HG03378 (cell line): Measurements from ENCODE around the gene DHRS7B.
"Not testable (repeated sequence)": the region's sequence is repeated elsewhere in the genome, so short reads cannot be mapped to it uniquely, and the experiment has no call there.

Experiments
- ATAC-seq: cut with Tn5 transposase; IDR thresholded peaks from one replicate; pipeline ENCODE4 v1.9.1; 2021; ENCODE audit warnings: mild to moderate bottlenecking, moderate library complexity; ENCODE audit not compliant: unreplicated experiment

DHRS7B gene

DNA sequence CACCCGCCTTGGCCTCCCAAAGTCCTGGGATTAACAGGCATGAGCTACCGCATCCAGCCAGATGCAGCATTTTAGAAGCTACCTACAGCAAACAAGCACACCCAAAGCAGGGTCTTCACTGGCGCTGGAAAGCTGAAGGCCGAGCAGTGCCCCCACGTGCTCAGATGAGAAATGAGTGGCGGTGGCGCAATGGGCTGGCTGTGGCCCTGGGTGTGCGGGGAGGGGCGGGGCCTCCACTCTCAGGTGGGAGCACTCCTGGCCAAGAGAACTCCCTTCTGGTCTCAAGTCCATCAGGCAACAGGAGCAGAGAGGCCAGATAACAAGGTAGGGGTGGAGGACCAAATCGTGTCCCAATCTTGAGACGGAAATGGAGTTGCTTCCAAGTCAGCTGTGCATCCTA lies 75.1 kb downstream of the DHRS7B start:
- no peak for ATAC-seq

DNA sequence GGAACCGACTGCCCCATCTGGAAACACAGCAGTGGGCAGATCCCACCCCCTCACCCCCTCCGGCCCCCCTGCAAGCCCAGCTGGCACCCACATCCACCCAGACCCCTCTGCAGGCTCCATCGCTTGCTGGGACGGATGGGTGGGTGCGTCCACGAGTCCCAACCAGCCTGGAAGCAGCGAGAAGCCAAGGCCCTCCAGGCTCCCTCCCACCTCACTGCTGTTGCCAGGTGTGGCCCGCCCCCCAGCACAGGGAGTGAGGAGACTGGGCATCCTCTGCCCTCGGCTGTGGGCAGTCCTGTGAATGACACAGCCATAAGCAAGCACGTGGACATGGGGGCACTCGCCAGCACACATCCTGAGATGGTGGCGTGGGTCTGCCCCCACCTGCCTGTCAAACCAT lies 75.7 kb downstream of the DHRS7B start:
- ATAC-seq = no peak

DNA sequence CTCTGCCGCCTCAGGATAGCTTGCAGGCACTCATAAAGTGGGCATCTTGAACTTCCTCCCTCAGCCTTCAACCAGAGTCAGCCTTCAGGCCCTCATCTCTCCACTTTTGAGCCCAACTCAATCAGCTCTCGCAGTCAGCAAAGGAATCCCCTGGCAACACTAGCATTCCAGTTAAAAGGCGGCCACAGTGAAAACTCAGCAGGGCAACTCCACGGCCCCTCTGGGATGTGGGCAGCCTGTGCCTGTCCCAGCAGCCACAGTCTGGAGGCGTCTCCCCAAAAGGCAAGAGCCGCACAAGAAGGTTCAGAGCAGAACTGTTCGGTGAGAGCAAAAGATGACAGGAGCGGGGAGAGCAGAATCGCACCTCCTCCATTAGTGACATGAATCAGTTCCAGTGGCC lies 78.2 kb downstream of the DHRS7B start:
- no peak for ATAC-seq

DNA sequence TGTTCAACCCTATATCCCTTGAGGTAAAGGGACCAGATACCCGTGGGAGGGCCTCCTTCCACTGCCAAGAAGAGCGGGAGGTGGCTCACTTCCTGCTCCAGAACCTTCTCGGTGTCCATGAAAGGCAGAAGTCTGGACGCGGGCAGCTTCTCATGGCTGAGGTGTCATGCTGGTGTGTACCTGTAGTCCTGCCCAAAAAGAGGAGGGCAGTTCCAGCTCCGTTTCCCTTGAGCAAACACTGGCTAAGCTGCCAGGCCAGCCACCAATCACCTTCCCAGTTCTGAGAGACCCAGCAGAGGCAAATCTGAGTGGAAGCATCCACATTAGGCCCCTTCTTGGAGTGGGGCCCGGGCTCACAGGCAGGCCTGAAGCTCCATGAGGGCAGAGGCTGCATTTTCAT lies 81.6 kb downstream of the DHRS7B start:
- ATAC-seq = no peak

DNA sequence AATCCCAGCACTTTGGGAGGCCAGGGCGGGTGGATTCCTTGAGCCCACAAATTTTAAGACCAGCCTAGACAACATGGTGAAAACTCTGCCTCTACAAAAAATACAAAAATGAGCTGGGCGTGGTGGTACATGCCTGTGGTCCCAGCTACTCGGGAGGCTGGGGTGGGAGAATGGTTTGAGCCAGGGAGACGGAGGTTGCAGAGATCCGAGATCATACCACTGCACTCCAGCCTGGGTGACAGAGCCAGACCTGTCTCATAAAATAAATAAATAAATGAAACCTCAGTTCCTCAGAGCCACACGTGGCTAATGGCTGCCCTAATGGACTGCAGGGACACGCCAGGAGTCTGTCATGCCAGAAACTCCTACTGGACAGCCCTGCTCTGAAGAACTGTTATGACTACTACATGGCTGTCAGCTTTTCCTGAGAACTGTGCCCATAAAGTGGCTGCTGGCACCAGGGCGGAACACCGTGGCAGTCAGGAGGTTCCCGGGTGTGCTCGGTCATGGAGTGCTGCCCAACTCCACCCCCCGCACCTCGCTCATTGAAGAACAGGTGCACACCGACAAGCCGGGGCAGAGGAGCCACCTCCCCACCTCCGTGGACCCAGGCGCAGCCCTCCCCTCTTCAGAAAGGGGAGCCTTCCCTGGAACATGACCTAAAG lies 82.9 kb downstream of the DHRS7B start:
- no peak for ATAC-seq

DNA sequence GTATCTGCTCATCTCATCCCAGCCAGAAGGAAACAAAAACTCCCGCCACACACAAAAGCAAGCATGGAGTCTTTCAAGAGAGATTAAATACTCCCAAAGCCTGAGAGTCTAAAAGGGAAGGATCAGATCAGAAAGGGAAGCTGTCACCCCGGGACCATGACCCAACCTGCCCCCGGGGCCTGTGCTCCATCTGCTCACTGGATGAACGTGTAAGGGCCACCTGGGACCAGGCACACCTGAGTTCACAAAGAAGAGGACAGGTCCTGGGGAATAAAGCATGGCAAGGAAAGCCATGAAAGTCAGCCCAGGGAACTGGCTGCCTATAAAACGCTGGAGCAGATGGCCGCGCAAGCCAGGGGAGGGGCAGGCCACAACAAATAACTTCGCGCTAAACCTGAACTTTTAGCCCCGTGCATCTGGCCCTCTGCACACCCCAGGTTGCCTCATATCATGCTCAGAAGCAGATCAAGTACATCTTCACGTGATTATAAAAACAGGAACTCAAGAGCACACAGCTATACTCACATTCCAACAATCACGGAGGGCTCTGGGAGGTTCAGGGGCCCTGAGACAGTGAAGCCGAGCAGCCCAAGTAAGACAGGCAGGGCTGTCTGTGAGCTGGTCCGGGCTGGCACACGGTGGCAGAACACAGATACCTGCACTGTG lies 83.8 kb downstream of the DHRS7B start:
- no peak for ATAC-seq

DNA sequence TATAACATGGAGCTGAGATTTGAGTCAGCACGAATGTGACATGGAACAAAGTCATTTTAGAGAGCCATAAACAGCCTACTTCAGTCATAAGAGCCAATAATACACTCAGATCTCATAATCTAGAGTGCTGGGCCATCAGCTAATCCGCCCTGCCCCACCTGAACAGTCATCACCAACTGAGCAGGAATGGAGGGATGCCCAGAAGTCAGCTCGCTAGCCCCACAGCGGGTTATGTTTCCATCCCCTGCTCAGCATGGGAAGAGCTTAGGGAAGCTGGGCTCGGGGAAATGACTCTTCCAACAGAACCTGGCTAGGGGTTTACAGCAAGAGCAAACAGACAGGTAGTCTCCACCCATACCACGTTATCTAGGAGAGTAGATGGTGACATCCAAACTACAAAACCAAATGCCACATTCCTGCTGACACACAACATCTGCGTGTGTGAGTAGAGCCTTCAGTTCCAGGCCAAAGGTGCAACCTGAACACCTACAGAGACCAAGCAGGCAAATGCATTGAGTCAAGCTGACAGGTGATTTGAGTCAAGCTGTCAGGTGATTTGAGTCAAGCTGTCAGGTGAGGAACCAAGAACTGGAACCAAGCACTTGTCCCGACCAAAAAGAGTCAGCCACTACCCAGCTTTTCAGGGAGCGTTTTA lies 85.2 kb downstream of the DHRS7B start:
- ATAC-seq = no peak

DNA sequence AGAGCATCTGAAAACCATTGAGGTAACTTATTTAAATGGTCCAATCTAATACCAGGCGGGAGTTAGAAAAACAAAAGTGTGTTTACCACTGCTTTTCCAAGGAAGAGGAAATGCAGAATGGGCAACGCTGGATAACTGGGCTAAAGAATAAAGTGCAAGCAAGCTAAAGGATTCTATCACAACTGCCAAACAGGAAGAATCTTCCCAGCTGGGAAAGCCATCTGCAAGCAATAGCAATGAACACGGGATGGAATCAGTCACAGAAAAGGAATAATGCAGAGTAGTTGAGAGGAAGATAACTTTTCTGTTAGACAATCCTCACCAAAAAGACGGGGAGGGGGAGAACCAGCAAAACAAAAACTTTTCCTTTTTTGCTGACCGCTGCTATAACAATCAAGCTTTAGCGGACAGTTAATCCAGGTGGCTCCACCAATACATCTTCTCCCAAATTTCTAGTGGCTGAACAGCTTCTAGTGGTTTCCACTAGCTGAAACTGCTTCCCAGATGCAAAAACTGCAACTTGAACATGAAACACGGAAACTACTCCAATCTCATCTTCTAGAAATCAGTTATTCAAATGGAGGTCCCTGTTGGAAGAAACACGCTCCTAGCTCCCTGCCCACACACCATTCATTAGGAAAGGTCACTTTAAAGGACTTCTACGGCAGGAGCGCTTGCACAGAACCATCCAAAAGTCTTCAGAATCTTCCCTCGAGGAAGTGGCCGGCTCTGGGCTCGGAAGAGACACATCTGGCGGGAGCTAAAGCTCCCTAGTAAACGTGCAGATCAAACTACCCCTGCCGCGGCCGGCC lies 86.3 kb downstream of the DHRS7B start:
- no peak for ATAC-seq

DNA sequence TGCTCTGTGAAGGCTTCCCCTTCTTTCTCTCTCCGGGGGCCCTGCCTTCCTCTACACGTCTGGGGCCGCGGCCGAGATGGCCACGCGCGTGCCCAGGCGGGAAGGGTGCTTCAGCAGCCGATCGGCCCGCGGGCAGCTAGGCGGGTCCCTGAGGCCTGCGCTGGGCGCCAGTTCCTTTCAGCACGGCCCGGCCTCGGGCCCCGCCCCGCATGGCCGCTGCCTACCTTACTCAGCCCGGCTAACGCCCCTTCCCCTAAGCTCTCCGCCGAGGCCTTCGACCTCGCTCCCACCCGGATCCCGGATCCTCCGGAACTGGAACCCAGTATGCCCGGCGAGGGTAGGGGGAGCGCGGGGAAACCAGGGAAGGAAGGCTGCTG lies 86.9 kb downstream of the DHRS7B start:
- ATAC-seq = peak; percentile 21

DNA sequence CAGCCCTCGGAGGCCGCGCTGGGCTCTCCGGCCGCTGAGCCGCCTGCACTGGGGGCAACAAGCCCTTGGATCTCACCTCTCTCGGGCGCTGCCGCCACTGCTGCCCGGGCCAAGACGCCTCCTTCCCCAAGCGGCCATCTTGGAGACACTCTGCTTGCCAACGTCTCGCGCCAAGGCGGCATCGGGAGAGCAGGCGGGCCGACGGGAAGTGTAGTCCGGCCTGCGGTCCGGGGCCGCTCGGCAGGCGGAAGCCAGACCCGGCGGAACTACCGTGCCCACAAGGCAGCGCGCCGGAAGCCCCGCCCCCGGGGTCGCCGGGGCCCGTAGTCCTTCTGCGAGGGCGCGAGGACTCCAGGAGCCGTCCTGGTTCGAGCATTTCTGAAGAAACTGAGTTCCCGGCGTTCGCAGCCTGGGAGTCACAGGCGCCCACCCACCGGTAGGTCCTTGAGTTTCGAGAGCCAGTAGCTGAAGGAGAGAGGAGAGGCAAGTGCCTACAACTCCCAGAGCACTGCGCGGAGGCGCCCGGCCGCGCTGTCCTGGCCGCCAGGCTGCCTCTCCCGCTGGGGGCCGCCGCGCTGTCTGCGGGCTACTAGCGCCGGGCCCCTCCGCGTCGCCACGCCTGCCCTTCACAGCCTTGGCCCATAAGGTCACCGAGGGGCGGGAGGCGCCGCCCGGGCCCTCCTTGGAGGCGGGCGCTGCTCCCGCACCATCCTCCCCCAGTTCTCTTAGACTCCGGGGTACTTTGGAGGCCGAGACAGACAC lies 87.4 kb downstream of the DHRS7B start, which contains the start of gene TMEM11:
Gene TMEM11 (minus strand): TSS at position 147 of the 762 bp plus-strand sequence. CDS start 9 bp downstream, at position 138.
- ATAC-seq = peak; percentile 80

DNA sequence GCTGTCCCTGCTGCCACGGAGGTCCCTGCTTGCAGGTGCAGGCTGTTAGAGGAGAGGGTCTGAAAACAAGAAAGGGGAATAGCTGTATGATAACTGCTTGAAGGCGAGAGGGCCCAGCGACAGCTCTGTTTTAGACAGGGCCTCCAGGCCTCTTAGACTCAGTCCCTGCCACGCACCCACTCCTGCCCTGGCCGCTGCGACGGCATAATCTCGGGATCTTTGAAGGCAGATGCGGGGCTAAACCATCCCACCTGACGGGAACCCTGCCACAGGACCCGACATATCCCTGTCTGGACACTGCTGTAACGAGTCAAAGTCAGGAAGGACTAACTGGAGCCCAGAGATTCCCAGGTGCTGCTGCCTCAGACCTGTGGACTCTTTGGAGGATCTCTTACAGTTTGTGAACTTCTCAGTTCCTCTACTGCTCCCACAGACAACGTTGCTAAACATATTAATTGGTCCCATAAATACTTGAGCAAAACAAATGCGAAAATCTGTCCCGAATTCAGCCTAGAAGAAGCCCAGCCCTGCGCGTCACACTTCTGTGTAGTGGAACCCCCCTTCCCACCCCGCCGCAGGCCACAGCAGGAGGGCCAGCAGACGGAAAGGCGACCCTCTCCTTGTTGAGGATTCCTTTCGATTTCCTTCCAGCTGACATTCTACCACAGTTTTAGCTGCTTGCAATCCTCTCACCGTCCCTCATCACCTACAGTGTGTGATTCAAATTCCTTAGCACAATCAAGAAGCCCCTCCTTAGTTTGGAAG lies 88.2 kb downstream of the DHRS7B start:
- ATAC-seq = peak; percentile 17

DNA sequence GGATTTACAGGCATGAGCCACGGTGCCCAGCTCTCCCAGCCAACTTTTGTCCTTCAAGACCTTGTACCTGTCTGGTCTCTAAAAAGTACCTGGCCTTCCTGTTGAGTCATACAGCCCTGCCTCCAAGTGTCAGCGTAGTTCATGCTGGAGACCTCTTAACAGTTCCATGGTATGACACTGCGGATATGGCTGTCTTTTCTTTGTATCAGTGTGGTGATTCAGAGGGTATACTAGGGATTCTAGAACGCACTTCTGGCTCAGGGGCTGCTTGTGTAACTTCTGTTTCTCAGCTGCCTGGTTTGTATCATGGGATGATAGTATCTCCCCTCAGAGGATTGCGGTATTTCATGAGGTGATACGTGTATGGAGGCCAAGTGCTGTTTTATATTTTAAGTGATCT lies 89.2 kb downstream of the DHRS7B start:
- ATAC-seq = no peak

DNA sequence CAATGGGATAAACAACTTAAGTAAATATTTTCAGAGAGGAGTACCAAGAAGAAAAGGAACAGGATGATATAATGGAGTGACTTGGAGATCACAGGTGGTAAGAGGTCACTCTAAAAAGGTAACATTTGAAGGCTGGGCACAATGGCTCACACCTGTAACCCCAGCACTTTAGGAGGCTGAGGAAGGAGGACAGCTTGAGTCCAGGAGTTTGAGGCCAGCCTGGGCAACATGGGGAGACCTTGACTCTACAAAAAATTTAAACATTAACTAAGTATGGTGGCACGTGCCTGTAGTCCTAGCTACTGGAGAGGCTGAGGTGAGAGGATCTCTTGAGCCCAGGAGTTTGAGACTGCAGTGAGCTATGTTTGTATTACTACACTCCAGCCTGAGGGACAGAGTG lies 90.6 kb downstream of the DHRS7B start:
- ATAC-seq = no peak

DNA sequence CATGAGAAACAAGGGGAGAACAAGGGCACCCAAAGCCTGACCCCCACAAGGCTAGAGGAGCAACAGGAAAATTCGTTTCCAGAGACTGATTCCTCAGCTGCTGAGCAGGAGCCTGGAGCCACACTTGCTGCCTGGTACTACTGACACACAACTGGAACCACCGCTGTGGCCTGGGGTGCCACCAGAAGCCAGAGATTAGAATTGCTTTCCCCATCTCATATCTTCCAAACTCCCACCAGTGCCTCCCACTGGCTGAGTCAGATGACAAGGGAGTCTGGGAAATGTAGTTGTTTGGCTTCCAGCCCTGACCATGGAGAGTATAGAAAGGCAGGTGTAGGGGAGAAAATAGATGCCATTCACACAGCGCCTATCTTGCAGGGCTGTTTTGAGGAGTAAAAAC lies 91.3 kb downstream of the DHRS7B start:
- no peak for ATAC-seq

DNA sequence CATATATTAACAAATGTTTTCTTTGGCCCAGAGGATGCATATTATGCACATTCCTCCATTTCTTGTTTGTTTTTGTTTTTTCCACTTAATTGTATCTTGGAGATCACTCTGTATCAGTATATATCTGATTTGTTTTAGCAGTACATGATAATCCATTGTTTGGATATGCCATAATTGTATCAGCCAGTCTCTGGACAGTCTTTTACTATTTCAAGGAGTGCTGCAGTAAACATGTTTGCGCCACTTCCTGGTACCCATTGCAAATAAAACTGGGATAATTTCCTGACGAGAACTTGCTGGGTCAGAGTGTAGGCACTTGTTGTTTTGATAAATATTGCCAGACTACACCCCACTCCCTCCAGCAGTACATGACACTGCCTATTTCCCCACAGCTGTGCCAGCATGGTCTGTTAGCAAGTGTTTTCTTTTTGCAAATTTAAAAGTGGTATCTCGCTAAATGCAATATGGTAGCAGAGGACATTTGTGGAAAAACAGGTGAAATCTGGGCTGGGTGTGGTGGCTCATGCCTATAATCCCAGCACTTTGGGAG lies 92.1 kb downstream of the DHRS7B start:
- no peak for ATAC-seq

DNA sequence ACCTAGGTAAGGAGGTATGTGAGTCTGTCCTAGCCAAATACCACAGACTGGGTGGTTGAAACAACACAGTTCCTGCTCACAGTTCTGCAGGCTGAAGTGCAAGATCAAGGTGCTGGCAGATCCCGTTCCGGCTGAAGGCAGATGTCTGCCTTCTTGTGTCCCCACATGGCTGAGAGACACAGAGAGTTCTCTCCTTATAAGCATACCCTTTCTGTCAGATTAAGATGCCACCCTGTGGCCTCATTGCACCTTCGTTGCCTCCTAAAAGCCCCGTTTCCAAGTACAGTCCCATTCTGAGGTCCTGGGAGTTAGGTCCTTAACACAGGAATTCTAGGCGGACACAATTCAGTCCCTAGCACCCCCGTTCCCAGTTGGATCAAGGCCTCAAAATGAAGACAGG lies 96.3 kb downstream of the DHRS7B start:
- ATAC-seq = no peak

DNA sequence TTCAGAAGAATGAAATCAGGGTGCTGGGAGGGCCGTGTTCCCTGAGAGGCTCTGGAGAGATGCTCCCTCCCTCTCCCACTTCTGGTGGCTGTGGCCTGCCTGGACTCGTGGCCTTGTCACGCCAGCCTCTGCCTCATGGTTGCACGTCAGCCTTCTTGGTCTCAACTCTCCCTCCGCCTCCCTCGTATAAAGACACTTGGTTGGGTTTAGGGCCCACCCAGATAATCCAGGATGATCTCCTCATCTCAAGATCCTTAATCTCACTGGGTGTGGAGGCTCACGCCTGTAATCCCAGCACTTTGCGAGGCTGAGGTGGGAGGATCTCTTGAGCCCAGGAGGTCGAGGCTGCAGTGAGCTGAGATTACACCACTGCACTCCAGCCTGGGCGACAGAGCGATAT lies 100.5 kb downstream of the DHRS7B start:
- ATAC-seq = not testable (repeated sequence)

DNA sequence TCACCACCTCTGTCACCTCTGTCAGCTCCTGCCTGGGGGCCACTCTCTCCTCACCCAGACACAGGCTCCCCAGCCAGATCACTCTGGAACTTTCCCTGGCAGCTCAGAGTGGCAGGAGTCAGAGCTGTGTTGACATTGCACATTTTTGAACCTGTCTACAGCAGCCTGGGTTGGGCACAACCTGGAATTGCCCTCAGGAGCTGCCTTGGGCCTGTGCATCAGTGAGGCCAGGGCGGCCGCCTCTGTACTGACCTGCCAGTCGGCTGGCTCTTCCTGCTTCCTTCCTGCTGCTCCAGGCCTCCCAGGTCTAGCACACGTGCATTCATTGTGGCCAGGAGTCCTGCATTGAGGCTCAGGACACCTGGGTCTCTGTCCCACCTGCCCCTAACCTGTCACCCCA lies 101.3 kb downstream of the DHRS7B start:
- ATAC-seq = no peak

DNA sequence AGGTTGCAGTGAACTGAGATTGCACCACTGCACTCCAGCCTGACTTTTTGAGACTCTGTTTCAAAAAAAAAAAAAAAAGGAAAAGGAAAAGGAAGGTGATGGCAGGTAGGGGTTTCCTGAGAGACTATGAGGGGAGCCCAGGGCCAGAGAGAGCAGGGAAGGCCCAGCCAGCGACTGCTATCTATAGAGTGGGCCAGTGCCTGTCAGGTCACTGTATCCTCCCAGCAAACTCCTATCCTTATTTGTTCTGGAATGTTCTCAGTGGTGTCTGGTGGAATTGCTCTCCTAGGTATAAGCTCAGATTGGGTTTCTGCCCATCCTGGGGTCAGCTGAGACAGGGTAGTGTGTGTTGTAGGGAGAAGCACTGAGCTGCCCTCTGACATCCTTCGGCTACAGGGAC lies 102.1 kb downstream of the DHRS7B start:
- ATAC-seq = no peak

DNA sequence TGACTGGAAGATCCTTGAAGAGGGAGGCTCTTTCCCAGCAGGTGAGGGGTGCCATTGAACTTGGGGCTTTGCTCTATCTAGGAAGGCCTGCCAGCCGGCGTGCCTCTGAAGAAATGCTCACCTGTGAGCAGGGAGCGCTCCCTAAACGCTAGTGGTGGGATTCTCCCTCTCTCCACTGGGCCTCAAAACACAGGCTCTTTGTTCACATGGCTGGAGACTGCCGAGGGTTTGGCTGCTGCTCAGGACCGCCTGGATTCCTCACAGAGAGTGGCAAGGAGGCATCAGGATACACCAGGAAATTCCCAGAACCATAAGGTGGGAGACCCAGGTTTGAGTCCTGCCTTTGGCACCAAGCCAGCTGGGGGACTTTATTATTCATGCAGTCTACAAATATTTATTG lies 104.8 kb downstream of the DHRS7B start:
- no peak for ATAC-seq
